Globus pallidus (tissue), 1 donor: ENCODE measurements around the gene SNX25.
A peak's percentile ranks its signal among the peaks of the same experiment; 100 is the strongest.

Experiments
- DNase-seq: peaks from one replicate; pipeline ENCODE4 v3.0.0-alpha.2; 2015; ENCODE audit warnings: low spot score

Gene SNX25

DNA sequence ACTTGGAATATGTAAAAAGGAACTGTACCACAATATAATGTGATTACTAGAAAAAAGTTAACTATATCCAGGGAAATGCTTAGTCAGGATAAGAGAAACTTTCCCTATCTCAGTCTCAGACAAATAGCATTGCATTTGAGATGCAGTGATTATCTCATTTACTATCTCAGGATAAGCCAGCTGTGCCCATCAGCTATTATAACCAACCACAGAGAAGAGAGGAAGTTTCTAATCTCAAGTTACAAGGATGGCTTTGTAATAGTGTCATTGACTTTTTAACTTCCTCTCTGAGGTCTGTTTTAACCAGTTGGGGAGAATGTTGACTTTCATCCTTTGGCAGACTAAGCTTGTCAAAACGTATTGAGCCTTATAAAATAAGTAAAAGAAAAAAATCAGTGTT is 56.5 kb downstream of the SNX25 start:
- DNase-seq: no peak

- DNase-seq: no peak
Measured at GRCh38 chr4:185269286-185269685, 59.9 kb downstream of the SNX25 start.

- DNase-seq: no peak
Measured at GRCh38 chr4:185270037-185270436, 60.6 kb downstream of the SNX25 start.

DNA sequence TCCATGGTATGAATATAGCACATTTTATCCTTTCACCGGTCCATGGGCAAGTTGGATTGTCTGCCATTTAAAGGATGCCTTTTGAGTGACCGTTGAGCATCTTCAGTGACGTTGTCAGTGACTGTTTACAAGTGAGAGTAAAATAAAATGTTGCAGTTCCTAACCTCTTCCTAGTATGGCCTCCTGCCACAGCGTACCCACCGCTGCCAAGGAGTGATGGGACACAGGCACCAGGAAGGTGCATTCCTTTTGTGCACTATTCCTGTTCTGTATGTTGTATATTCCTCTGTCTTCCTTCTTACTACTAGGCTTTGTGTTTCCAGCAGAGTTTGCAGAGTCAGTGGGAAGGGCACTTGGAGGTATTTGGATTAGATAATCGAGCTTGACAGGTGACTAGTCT is 61.5 kb downstream of the SNX25 start:
- DNase-seq: no peak

DNA sequence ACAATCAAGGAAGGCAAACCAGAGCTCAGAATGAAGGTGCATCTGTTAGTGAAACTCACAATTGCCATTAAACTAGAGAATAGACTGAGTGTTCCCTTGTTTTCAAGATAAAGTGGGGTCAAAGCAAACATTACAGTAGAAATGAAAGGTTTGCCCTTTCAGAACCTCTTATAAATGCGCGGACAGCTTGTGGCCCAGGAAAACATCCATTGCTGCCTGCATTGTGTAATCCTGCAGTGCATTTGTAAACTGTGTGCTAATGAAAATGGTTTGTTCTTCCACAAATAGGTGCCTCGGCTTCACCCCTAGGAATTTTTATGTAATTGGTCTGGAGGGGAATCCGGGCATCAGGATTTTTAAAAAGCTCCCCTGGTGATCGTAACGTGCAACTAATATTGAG is 62.8 kb downstream of the SNX25 start:
- no peak for DNase-seq

DNA sequence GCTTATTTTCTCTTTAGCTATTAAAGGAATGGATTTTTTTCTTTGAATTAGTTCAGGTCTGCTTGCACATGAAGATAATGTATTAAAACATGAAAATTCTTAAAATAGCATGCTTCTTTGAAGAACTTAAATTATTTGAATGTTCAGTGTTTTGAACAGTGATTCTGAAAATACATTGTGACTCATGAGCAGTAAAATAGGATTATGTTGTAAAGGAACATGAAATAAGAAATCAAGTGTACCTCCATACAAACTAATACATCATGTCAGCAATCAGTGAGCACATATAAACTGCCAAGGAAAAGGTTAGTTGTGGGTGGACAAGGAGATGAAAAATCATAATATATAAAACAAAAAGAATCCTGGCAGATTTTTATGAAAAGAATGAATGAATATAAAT is 66.1 kb downstream of the SNX25 start:
- DNase-seq: no peak

DNA sequence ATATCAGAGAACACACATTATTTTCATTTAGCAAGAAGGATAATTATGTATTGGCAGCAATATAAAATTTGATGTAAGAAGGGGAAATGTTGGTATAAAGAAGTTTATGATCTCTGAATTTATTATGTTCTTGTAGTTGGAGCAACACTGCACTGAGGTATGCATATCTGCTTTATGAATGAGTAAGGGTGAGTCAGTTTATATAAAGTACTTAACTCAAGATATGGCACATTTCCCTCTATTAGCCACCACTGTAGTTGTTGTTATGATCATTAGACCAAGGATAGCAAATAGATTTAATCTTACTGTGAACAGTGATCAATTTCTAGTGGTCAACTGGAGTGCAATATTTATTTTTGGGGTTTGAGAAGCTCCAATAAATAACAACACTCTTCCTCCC is 66.6 kb downstream of the SNX25 start:
- DNase-seq: no peak

DNA sequence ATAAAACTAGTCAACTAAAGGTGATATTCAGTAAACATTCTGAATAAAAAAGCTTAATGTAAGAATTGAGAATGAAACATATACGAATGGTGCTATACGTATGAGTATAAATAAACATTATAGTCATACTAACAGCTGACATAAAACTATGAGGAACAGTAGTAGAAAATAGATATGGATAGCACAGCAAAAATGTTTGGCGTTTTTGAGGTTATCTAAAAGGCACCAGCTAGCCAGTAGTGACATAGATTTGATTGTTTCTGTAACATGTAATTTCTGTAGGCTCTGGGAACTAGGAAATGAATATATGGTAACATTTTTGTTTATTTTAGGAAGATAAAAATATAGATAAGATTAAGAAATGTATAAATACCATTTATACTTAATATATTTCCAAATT is 69.3 kb downstream of the SNX25 start:
- no peak for DNase-seq

DNA sequence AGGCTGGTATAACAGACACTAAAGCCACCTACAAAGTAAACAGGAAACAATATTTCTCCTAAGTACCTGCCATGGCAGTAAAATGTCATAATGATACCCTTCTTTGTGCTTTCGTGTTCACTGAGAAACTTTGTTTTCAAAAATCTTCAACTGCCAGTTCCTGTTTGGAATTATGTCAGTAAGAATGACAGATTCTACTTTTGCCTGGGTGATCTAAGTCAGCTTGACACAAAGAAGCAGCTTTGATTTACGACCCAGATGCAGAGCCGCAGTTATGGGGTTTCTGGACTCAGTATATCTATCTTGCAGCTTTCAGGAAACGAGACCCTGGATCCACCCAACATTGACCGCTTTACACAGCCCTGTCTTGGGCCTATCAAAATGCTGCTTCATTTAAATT is 71.2 kb downstream of the SNX25 start:
- no peak for DNase-seq

DNA sequence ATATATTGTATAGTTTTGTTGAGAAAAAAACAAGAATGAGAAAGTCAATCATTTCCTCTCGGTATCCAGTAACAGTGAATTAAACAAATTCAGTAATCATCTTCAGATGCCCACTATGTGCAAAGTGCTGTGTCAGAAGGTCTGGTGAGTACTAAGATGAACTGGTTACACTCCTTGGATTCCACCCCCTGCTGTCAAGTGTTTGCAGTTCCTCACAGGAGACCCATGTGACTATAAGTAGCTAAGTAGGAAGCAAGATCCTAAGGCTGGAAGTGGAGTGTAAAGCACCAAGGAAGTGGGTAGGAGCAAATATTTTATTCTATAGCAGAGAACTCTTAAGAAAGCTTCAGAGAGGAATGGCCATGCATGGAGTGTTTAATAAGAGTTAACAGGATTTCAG is 73.6 kb downstream of the SNX25 start:
- no peak for DNase-seq

GRCh38 chr4:185283723-185284122 is 74.3 kb downstream of the SNX25 start:
- no peak for DNase-seq

DNA sequence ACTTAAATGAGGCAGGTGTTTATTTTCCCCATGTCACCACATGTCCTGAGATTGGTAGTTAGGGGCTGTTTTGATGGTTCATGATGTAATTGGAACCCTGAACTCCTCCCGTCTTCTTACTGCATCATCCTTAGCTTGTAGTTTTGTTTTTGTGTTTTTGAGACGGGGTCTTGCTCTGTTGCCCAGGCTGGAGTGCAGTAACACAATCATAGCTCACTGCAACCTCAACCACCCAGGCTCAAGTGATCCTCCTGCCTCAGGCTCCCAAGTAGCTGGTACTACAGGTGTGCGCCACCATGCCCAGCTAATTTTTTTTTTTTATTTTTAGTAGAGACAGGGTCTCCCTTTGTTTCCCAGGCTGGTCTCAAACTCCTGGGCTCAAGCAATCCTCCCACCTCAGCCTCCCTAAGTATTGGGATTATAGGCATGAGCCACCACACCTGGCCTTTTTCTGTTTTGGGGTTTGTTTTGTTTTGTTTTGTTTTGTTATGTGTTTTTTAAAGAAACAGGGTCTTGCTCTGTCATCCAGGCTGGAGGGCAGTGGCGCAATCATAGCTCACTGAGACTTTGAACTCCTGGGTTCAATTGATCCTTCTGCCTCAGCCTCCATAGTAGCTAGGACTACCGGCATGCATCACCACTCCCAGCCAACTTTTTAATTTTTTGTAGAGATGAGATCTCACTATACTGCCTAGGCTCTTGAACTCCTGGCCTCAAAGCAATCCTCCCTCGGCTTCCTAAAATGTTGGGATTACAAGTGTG is 76.4 kb downstream of the SNX25 start:
- no peak for DNase-seq

DNA sequence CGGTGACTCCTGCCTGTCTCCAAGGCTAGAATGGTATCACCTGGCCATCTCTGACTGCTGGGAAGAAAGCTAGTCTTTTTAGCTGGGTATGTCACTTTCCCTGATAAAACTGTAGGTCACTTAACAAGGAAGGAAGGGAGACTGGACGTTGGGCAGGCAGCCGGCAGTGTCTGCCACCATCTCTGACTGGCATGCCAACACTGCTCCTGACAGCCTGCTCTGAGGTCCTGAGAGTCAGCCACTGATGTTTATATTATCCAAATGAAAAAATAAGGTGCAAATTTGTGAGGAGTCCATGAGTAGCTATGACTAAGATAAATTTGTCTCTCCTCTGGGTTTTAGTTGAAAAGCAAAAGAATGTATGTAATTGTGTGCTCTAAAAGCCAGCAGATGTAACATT is 77.2 kb downstream of the SNX25 start:
- no peak for DNase-seq

- no peak for DNase-seq
Measured at GRCh38 chr4:185287031-185287430, 77.6 kb downstream of the SNX25 start.

DNA sequence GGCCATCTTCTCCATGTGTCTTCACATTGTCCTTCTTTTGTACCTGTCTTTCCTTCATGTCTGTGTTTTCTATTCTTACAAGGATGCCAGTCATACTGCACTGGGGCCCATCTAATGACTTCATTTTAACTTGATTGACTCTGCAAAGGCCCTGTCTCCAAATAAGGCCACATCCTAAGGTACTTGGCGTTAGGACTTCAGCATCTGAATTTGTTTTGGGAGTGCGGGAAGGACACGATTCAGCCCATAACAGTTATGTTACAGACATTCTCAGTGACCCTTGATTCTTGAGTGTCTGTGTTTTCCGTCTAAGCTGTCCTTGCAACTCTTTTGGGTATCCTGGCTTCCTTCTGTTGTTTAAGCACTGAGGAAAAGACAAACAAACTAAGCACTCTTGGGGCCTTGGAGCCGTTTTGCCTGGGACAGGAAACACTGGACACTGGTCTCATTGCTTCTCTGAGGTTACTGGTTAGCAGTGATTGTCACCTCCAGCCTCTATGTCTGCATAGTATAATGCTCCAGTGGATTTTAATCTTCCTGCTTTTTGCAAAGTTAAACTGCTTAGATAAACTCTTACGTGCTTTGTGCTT is 80.7 kb downstream of the SNX25 start:
- DNase-seq: no peak

GRCh38 chr4:185290656-185291055 is 81.3 kb downstream of the SNX25 start:
- no peak for DNase-seq

DNA sequence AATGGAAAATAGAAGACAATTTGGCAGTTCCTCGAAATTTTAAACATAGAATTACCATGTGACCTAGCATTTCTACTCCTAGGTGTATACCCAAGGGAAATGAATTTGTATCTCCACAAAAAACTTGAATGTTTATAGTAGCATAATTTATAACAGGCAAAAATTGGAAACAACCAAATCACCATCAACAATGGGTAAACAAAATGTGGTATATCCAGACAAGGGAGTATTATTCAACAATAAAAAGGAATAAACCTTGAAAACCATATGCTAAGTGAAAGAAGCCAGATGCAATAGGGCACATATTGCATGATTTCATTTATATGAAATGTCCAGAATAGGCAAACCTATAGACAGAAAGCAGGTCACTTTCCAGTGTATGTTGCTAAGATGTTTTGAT is 83.8 kb downstream of the SNX25 start:
- DNase-seq: no peak

DNA sequence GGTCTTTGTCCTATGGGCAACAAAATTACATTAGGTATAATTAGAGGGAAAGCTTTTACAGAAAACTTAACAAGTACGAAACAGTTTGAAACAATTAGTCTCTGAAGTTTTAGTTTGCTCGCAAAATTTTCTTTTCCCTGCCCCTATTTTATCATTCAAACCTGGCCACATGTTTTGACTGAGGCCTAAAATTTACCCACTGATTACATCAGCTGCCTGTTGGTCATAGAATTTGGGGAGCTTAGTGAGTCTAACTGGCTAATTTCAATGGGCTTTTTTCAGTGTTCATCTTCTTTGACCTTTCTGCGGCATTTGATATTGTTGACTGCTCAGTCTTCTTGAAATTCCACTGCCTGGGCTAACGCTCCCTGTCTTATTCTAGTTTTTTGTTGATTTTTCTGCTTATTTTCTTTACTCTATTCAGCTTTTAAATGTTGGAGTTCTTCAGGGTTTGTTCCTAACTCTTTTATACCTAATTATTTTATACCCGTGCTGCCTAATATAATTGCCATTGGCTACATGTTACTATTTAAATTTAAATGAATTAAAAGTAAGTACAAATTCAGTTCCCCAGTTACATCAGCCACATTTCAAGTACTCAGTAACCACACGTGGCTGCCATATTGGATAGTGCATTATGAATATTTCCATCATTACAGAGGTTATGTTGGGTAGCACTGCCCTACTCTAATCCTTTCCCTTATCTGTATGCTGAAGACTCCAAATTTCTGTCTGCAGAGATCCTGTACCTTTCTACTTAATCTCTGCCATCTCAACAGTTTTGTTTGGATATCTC is 87.5 kb downstream of the SNX25 start:
- no peak for DNase-seq

DNA sequence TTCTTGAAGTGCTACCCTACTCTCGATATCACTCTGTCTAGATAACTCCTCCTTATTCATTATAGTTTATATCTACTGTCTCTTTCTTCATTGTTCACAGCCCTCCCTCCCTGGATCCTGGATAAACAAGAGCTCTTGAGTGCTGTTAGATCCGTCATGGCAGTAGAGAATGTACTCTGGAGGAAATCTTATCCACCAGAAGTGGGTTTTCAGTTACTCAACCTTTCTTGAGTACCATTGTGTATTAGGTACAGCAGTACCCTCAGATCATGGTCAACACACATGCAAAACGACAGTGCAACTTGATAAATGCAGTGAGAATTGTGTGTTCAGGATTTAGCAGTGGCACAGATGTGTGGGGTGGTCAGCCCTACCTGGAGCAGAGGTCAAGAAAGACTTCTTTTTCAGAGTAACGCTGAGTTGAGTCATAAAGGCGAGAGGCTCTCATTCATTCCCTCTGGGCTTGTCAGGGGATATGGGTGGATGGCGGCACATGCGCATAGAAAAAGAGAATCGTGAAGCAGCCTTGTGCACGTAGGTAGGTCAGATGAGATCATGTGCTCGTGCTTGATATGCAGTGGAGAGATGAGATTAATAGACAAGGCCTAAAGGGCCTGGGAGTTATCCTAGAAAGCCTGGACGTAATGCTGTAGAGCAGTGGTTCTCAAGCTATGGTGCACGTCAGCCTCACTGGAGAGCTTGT is 89.5 kb downstream of the SNX25 start:
- no peak for DNase-seq

DNA sequence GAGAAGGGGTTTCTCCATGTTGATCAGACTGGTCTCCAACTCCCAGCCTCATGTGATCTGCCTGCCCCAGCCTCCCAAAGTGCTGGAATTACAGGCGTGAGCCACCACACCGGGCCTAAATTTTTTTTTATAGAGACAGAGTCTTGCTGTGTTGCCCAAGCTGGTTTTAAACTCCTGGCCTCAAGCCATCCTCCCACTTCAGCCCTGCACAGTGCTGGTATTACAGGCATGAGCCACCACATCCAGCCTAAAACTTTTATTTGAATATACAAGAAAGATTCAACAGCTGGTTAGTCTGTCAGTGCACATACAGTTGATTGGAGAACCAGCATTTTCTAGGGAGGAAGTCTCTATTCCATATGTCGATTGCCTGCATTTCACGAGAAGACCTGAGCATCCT is 95.1 kb downstream of the SNX25 start:
- DNase-seq: no peak

DNA sequence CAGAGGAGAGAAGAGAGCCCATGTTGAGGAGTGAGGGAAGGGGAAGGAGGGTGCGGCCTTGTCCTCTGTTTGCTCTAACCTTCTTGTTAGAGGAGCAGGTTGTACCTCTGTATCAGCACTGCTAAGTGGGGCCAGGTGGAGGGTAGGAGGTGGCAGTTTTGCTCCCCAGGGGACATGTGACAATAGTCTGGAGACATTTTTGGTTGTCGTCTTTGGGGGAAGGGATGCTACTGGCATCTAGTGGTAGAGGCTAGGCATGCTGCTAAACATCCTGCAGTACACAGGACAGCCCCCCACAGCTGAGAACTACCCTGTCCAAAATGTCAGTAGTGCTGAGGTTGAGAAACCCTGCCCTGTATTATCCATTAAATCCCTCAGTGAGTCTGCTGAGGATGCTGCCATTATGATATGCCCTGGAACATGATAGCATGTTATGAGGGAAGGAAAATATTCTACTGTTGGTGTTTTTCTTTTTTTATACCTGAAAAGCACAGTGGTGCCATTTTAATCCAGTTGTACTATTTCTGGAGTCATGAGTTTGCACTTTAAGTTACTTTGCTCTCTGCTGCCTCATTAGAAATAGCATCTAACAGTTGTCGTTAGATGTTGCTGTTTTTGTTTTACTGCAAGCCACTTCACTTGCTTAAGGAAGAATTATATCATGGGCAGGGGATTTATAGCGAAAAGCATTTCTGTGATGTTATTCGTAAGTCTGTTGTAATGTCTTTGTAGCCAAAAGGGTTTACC is 95.7 kb downstream of the SNX25 start:
- DNase-seq: peak; percentile 40

GRCh38 chr4:185305979-185306442 is 96.6 kb downstream of the SNX25 start:
- peak; percentile 64 for DNase-seq
